SH-SY5Y (cell line): ENCODE measurements around the gene TTC33.

Experiments
- GATA2 ChIP-seq: IDR thresholded peaks from 2 replicates; pipeline ENCODE4 v1.6.1; 2011; ENCODE audit warnings: mild to moderate bottlenecking, low read depth, low read length
- GATA3 ChIP-seq: IDR thresholded peaks from 2 replicates; pipeline ENCODE4 v1.6.1; 2011; ENCODE audit warnings: low read depth, mild to moderate bottlenecking, low read length, moderate library complexity

DNA sequence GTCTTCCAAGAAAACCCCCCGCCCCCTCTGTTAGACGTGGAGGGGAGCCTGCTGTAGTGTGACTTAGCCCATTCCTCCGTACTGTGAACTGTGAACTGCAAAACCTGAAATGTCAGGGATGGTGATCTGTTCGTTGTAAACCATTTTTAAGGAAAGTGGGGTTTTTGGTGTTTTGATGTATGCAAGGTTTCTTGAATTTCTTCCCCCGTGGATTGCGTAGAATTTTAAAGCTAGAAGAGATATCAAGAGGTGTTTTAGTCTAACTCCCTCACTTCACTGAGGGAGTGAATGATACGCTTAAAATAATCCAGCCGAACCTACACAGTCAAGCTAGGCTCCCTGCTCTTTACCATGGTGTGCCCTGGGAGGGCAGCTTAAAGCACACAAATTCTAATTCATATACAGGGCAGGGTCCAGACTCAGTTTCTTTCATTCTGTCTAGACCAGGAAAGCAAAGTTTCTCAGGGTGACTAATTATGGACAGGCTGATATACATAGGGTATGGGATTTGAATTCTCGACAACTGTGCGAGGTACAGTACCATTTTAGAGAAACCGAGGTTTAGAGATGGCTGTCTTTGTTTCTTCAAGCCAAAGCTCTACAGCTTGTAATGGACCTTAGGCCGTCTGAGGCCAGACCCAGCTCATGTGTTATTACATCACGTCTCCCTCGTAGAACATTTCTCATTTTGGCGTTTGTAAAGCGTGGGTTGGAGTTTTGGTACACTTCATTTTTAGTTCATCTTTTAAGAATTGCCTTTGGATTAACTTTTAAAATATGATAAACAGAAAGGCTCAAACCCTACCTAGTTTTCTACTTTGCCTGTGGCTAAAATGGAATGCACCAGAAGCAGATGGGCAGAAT is 73.4 kb downstream of the TTC33 start:
- no peak for TF ChIP-seq GATA3
- no peak for TF ChIP-seq GATA2
